Ovary (tissue), 9 donors: ENCODE measurements around the gene SHB. TPM values are rescaled to one million over a fixed set of nuclear protein-coding genes. Genes with fewer than 3 reads are reported as not detected.

Experiments
- DNase-seq, 5 donors: peaks; one replicate each; pipeline ENCODE4 v3.0.0-alpha.2; 2019 to 2020
- H3K27ac ChIP-seq, 2 donors: fragments of 200-600 bp; one replicate each; pipeline versions ENCODE4 v1.5.1 to v1.8.0; 2019 to 2022
- H3K27me3 ChIP-seq: fragments of 200-600 bp; one replicate; pipeline ENCODE4 v1.8.0; 2022
- H3K36me3 ChIP-seq: fragments of 200-600 bp; sonication (generic); one replicate; pipeline ENCODE4 v1.5.1; 2019
- H3K4me1 ChIP-seq: one replicate; pipeline ENCODE4 v1.8.1; 2013; ENCODE audit warnings: mild to moderate bottlenecking, moderate library complexity; ENCODE audit not compliant: insufficient read depth
- H3K4me3 ChIP-seq: fragments of 200-600 bp; sonication (generic); one replicate; pipeline ENCODE4 v1.5.1; 2017
- H3K9me3 ChIP-seq, 2 donors: fragments of 200-600 bp in 1 of 2; sonication (generic) in 1 of 2; one replicate each; pipeline versions ENCODE4 v1.5.1 to v1.8.1; 2013 to 2019; ENCODE audit warnings: mild to moderate bottlenecking in 1 of 2, moderate library complexity in 1 of 2
- CTCF ChIP-seq, 3 donors: fragments of 450-650 bp in 2 of 3; fragments of 200-600 bp in 1 of 3; IDR thresholded peaks; one replicate each; pipeline versions ENCODE4 v1.5.1 to v1.8.0; 2016 to 2022; ENCODE audit warnings: antibody characterized with exemption in 3 of 3, mild to moderate bottlenecking in 1 of 3
- EP300 ChIP-seq: sonication (generic); formaldehyde crosslinking; IDR thresholded peaks from one replicate; pipeline ENCODE4 v1.6.1; 2017; ENCODE audit warnings: antibody characterized with exemption
- POLR2A ChIP-seq: fragments of 450-650 bp; IDR thresholded peaks from one replicate; pipeline ENCODE4 v1.6.1; 2017; ENCODE audit warnings: antibody characterized with exemption, mild to moderate bottlenecking, moderate library complexity
- WGBS, 3 donors: extraction: QIAGEN DNeasy Blood & Tissue Kit in 1 of 3; methylation state at CpG; one replicate each; pipeline versions ENCODE4 v1.1.5 to v1.1.7; 2013 to 2017; 5-methylcytosine and 5-hydroxymethylcytosine counted together
- intact Hi-C, 4 donors: fragments of 100-400 bp; cut with DNase I; formaldehyde crosslinking; loops; one replicate each; pipeline versions ENCODE4 v1.11.0 to v1.15.1; 2022 to 2023
- polyA plus RNA-seq, 2 donors: library from polyadenylated mRNA; stranded (reverse); fragments of 200-250 nt in 1 of 2; fragments of 350-450 nt in 1 of 2; fragmentation: Illumina TruSeq in 1 of 2; extraction: RNeasy Lipid Tissue Mini Kit (QIAGEN cat#74804) in 1 of 2; gene quantifications; one replicate each; pipeline ENCODE4 v1.2.3, GENCODE V29; 2013 to 2014
- total RNA-seq, 7 donors: library from RNA; depleted of rRNA in 2 of 7; stranded (reverse); fragments of >200 nt in 2 of 7; fragmentation: NEBNext Ultra II Directional in 3 of 7; extraction: Animal tissue kit (Norgen Biotek cat#: 25700) in 3 of 7; gene quantifications; one replicate each; pipeline versions ENCODE4 v1.1.0 to v1.2.4, GENCODE V29; 2016 to 2023
- donor health status: DM: no; HTN: no; CAD: no; lungs with moderate emphysema.
- donor health status: DM: no; HTN: no; CAD: no.
- donor health status: Bipolar disorder and iron deficiency.
- donor health status: DM: yes; HTN: yes; CAD: no.
- donor health status: DM: no; HTN: no; CAD: no.
- donor health status: DM: yes; HTN: yes; CAD: no.

SHB gene
- total and polyA plus RNA-seq, 9 donors = 3.5 to 23.8 (median 9.0) TPM

- 67 to 90% (median 89%) methylated on average over 1 of the region's 1 CpG for WGBS, 3 donors
- H3K27me3 ChIP-seq = no peaks in the 10 kb centered on the region
- H3K36me3 ChIP-seq = no peaks in the 10 kb centered on the region
- intact Hi-C loops = no loop called here
- H3K9me3 ChIP-seq = no peaks in the 10 kb centered on the region
- TF ChIP-seq EP300 (no peak), POLR2A (no peak), CTCF (IDR thresholded peaks at IDR 0.05) (no peak)
- no peaks in the 10 kb centered on the region for H3K4me1 ChIP-seq
- H3K27ac ChIP-seq = no peak overlapping the region
- no peak overlapping the region for H3K4me3 ChIP-seq
- no peak for DNase-seq
Observed at GRCh38 chr9:37926737-37927118, 142.3 kb downstream of the SHB start.

GRCh38 chr9:37925786-37926736 lies 143.0 kb downstream of the SHB start:
- no peak for TF ChIP-seq CTCF (IDR thresholded peaks at IDR 0.05)
- TF ChIP-seq POLR2A = no peak
- TF ChIP-seq EP300 = no peak
- Histone ChIP-seq H3K27ac (no peak overlapping the region), H3K9me3 (no peaks in the 10 kb centered on the region), H3K4me3 (no peak overlapping the region), H3K4me1 (no peaks in the 10 kb centered on the region), H3K36me3 (no peaks in the 10 kb centered on the region), H3K27me3 (no peaks in the 10 kb centered on the region)
- intact Hi-C loops = no loop called here
- DNase-seq = no peak
- 88 to 92% (median 90%) methylated on average over 15 of the region's 15 CpGs for WGBS, 3 donors

GRCh38 chr9:37925006-37925405 lies 144.0 kb downstream of the SHB start:
- H3K4me3 ChIP-seq = no peak overlapping the region
- H3K9me3 ChIP-seq = no peaks in the 10 kb centered on the region
- no peak for TF ChIP-seq CTCF (IDR thresholded peaks at IDR 0.05)
- TF ChIP-seq POLR2A = no peak
- TF ChIP-seq EP300 = no peak
- no peak for DNase-seq
- H3K27me3 ChIP-seq = no peaks in the 10 kb centered on the region
- H3K4me1 ChIP-seq = no peaks in the 10 kb centered on the region
- no peaks in the 10 kb centered on the region for H3K36me3 ChIP-seq
- WGBS, 3 donors = 78 to 92% (median 82%) methylated on average over 6 of the region's 6 CpGs
- intact Hi-C loops = no loop called here
- H3K27ac ChIP-seq = no peak overlapping the region

DNA sequence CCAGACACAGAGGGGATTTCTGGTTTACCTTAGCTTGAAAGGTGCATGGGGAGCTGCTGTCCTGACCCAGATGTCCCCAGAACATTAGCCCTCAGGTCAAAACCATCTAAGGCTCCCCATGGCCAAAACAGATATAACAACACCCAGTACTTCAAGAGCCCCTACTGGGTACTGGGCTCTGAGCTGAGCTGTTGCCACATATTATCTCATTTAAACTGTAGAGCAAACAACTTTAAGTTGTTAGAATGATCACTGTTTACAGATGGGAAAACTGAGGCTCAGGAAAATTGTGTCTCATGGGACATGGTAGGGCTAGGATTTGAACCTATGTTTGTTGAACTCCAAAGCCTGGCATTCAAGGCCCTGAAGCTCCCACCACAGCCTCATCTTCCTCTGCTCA lies 144.5 kb downstream of the SHB start:
- H3K27ac ChIP-seq = no peak overlapping the region
- H3K4me3 ChIP-seq = no peak overlapping the region
- TF ChIP-seq CTCF (IDR thresholded peaks at IDR 0.05) = no peak
- TF ChIP-seq POLR2A = no peak
- no peak for TF ChIP-seq EP300
- H3K4me1 ChIP-seq = no peaks in the 10 kb centered on the region
- no peaks in the 10 kb centered on the region for H3K9me3 ChIP-seq
- H3K27me3 ChIP-seq = no peaks in the 10 kb centered on the region
- no peaks in the 10 kb centered on the region for H3K36me3 ChIP-seq
- peak in 1 of 5 donors; percentile 1 for DNase-seq
- intact Hi-C loops = loop anchor here in 1 of 4 donors (5.0 kb wide), 1 partner anchor 163 kb away; no protein-coding TSS in a partner anchor
